HG03342 (cell line): Measurements from ENCODE around the gene RAB1B.
"Not testable (repeated sequence)": the region's sequence is repeated elsewhere in the genome, so short reads cannot be mapped to it uniquely, and the experiment has no call there.

ENCODE experiments used
- ATAC-seq: cut with Tn5 transposase; IDR thresholded peaks from one replicate; pipeline ENCODE4 v1.9.1; 2021; ENCODE audit warnings: mild to moderate bottlenecking, moderate library complexity; ENCODE audit not compliant: unreplicated experiment

The RAB1B gene

GRCh38 chr11:66266378-66267038, 1.9 kb upstream of the RAB1B start:
- no peak for ATAC-seq

- ATAC-seq: no peak
These were observed 1.4 kb upstream of the RAB1B start for GRCh38 chr11:66267039-66267378.

DNA sequence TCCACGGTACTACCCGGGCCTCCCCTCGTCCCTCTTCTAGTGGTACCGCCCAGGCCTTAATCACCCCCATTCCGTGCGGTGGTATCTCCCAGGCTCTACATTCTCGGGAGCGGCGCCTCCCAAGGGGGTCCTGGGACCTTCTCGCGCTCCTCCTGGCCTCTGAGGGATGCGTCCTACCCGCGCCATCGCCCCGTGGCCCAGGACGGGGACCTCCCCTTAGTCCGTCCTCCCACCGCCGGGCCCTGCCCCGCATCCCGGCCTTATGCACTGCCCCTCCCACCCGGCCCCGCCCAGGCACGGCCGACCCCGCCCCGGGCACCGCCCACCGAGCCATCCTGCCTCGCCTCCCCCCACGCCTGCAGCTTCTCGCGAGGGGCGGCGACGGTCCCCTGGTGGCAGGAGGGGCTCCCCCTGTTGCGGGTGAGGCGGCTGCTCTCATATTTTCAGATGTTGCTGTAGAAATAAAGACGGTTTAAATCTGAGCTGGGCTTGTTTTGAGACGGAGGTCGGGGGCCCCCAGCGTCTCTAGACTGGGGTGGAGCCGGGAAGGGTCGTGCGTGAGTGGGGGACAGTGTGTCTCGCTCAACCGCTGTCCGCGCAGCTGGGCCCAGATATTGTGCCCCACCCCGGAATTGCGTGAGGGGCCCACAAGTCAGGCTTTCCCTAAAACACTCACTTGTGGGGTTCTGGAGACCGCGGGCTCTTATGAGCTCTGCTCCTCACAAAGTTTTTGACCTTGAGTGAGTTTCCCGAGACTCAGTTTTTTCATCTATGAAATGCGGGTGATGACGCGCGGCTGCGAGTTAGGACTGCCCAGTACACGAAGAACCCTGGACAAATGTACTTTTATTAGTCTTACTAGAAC, 828 bp upstream of the RAB1B start:
- peak; percentile 43 for ATAC-seq

DNA sequence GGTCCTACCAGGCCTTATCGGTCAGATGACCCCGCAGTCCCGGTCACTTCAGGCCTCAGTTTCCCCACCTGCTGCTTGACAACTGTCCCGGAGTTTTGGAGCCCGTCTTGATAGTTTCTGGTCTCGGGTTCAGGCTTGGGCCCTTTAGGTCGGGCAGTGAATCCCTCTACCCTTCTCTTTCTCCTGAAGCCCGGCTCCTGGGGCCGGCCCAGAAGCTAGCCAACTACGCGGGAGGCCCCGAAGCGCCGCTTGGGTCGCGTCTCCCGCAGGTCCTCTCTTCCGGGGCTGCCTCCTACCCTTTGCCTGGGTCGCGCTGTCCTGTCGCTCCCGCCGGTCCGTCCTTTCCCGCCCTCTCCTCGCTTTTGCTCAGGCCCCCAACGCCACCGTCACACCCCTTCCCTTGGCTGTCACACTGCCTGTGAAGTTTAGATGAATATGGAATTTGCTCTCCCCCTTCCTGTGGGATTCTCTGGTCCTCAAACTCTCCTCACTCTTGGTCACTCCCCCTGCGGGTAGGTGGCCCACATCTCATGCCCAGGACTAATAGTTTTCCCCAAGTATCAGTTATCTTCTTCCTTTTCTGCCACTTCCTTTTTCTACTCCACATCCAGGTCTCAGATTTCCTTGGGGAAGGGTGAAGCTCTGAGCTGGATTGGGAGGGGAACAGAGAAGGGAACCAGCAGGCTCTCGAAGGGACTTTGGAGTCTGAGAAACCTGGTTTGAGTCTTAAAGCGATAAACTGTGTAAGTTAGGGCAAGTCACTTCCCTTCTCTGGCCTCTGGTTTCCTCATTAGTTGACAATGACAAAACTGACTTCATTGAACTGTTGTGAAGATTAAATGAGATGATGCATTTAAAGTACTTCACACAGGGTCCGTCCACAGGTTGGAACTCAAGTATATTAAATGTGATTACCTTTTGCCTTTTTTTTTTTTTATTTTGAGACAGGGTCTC, 790 bp downstream of the RAB1B start:
- no peak for ATAC-seq

DNA sequence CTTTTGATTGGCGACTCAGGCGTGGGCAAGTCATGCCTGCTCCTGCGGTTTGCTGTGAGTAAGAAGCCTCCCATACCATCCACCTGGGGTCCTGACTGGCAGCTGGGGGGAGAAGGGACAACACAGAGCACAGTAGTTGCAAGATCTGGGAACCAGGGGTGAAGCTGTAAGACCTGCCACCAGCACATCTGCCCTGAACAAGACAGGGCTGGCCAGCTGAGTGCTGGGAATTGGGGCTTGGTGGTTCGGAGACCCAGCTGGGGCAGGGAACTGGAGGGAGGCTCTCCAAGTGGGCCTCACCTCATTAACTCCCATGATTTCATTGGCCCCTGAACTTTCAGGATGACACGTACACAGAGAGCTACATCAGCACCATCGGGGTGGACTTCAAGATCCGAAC, 3.4 kb downstream of the RAB1B start:
- ATAC-seq: no peak

DNA sequence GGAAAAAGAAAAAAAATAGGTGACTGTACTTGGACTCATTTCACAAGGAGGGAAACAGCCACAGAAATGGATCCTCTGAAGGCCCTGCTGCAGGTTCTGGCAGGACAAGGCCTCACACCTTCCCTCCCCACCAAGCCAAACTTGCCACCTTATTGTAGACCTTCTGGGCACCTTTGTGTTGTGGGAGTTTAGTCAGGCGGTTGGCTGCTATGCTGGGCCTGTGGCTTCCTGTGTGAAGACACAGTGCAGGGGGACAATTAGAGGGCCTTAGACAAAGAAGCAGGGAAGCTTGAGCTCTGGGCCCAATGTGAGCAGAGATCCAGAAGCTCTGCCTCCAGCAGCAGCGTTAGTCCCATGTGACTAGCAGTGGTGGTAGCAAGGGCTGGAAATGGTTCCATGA, 4.2 kb downstream of the RAB1B start:
- no peak for ATAC-seq

DNA sequence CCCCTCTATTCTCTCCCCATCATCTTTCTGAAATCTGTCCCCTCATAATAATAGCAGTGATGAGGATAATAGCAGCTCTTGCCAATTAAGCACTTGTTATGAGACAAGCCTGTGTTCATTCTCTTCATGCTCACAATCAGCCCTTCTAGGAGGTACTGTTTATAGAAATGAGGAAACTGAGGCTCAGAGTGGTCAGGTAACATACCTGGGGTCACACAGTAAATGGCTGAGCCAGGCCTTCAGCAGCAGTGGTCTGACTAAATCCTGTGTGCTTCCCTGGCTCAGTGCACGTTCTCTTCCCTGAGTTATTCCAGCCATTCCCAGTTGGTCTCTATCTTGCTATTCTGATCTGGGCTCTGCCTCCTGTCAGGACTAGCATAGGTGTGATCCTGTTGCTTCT, 5.8 kb downstream of the RAB1B start:
- ATAC-seq: no peak

DNA sequence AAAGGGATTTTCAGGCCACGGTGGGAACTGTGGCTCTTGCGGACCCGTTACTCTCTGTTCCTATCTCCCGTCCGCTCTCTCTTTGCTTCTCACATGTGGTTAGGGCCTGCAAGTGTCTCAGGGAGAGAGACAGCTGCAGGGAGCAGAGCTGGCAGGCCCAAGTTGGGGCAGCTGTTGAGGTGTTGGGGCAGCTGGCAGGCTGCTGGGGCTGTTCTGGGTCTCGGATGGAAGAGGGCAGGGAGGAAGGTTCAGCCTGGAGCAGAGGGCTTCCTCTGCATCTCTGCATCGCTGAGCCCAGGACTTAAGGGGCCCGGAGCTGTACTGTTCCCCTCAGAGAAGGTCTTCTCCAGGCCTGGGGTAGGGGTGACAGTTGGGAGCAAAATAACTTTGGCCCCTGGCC, 7.0 kb downstream of the RAB1B start:
- ATAC-seq: no peak

DNA sequence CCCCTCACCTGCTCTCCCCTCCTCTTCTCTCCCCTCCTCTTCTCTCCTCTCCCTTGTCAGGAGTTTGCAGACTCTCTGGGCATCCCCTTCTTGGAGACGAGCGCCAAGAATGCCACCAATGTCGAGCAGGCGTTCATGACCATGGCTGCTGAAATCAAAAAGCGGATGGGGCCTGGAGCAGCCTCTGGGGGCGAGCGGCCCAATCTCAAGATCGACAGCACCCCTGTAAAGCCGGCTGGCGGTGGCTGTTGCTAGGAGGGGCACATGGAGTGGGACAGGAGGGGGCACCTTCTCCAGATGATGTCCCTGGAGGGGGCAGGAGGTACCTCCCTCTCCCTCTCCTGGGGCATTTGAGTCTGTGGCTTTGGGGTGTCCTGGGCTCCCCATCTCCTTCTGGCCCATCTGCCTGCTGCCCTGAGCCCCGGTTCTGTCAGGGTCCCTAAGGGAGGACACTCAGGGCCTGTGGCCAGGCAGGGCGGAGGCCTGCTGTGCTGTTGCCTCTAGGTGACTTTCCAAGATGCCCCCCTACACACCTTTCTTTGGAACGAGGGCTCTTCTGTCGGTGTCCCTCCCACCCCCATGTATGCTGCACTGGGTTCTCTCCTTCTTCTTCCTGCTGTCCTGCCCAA, 7.7 kb downstream of the RAB1B start:
- no peak for ATAC-seq

DNA sequence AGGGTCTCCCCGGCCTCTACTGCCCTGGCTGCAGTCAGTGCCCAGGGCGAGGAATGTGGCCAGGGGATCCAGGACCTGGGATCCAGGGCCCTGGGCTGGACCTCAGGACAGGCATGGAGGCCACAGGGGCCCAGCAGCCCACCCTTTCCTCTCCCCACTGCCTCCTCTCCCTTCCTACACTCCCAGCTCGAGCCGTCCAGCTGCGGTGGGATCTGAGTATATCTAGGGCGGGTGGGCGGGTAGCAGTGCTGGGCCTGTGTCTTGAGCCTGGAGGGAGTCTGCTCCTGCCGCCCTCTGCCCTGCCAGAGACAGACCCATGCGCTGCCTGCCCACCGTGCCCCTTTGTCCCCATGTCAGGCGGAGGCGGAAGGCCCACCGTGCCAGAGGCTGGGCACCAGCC, 8.2 kb downstream of the RAB1B start:
- ATAC-seq: not testable (repeated sequence)

DNA sequence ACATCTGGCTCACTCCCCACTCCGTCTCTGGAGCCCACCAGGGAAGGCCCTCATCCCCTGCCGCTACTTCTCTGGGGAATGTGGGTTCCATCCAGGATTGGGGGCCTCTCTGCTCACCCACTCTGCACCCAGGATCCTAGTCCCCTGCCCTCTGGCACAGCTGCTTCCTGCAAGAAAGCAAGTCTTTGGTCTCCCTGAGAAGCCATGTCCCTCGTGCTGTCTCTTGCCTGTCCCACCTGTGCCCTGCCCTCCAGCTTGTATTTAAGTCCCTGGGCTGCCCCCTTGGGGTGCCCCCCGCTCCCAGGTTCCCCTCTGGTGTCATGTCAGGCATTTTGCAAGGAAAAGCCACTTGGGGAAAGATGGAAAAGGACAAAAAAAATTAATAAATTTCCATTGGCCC, 8.6 kb downstream of the RAB1B start:
- not testable (repeated sequence) for ATAC-seq

DNA sequence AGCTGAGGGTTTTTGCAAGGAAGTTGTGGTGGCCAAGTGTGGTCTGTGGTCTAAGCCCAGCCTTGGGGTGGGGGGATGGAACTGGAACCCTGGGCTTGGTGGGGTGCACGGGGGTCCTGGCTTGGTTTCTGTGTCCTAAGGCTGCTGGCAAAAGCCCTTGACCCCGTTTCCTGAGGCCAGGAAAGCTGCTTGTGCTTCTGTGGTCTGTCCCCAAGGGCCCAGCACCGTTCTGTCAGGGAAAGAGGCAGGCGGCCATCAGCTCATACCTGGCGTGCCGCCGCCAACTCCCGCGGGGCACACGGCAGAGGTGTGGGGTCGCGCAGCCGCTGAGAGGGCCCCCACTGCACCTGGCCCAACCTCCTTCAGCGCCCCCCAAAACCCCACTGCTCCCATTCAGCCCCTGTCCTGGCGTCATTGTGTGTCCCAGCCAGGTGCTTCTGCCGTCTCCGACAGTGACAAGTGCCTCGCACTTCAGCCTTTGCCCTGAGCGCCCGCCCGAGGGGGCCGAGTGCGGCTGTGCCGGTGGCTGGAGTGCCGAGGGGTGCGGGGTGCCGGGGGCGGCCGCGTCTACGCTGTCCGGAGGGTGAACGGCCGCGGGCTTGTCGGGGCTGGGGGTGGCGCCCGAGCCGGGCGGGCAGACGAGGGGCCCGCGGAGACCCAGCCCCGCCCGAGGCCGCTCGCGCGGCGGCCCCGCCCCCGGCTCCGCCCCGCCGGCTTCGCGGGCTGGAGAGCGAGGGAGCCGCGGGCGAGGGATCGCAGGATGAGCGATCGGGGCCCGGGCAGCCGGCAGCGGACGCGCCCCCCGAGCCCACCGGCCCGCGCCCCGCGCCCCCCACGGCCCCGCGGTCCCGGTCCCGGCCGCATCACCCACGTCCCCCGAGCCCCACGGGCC, 9.3 kb downstream of the RAB1B start, which contains the start of gene CNIH2:
TSS of gene CNIH2 (plus strand) at position 705 of the 892 bp plus-strand sequence. CDS start 282 bp downstream, outside the sequence.
- ATAC-seq: no peak

GRCh38 chr11:66278363-66279091, 10.1 kb downstream of the RAB1B start:
- no peak for ATAC-seq

DNA sequence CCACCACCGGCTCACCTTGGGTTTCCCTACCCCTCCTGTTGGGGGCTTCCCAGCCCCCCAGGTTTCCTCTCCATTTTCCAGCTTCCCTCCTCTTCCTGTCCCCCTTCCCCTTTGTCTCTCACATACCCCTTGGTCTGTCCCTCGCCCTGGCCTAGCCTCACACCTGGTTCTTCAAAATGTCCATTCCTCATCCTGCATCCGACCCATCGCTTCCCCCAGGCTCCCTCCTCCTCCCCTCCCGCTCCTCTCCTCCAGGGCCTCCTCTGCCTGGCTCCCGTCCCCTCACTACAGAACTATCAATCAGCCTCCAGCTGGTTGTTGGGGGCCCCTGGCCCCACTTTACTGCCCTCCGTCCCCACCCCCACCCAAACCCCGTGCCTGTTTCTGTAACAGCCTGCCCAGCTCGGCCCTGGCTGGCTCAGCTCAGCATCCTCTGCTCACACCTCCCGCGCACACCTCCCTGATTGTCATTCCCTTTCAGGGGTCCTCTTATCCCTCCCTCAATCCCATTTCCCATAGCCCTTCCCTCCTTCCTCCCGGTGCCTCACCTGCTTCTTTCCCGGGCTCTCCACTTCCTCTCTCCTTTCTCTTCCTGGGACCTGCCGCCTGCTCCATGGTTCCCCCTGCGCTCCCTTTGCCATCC, 10.8 kb downstream of the RAB1B start:
- no peak for ATAC-seq

- no peak for ATAC-seq
These were observed 12.0 kb downstream of the RAB1B start for GRCh38 chr11:66280428-66280827.

GRCh38 chr11:66281001-66281400, 12.6 kb downstream of the RAB1B start:
- ATAC-seq: no peak

- ATAC-seq: no peak
These were observed 13.5 kb downstream of the RAB1B start for GRCh38 chr11:66281776-66282467.
